Muscle layer of colon (tissue), 2 donors: ENCODE data around the gene RGS6.

Experiments
- H3K27ac ChIP-seq: one replicate; pipeline ENCODE4 v1.7.0; 2013; ENCODE audit warnings: low read depth, mild to moderate bottlenecking, low read length, moderate library complexity
- H3K27me3 ChIP-seq, 2 donors: one replicate each; pipeline ENCODE4 v1.7.0; 2013; ENCODE audit warnings: low read length in 2 of 2, mild to moderate bottlenecking in 2 of 2; ENCODE audit not compliant: insufficient read depth in 2 of 2, control insufficient read depth in 1 of 2
- H3K36me3 ChIP-seq: one replicate; pipeline ENCODE4 v1.7.0; 2013; ENCODE audit warnings: mild to moderate bottlenecking, low read length; ENCODE audit not compliant: insufficient read depth
- H3K4me1 ChIP-seq: one replicate; pipeline ENCODE4 v1.7.0; 2013; ENCODE audit warnings: mild to moderate bottlenecking, low read length; ENCODE audit not compliant: insufficient read depth
- H3K4me3 ChIP-seq, 2 donors: one replicate each; pipeline ENCODE4 v1.7.0; 2013; ENCODE audit warnings: low read length in 2 of 2, low read depth in 1 of 2, mild to moderate bottlenecking in 1 of 2, moderate library complexity in 1 of 2
- H3K9ac ChIP-seq: one replicate; pipeline ENCODE4 v1.7.0; 2013; ENCODE audit warnings: low read length
- H3K9me3 ChIP-seq: one replicate; pipeline ENCODE4 v1.7.0; 2013; ENCODE audit warnings: mild to moderate bottlenecking, low read length
- donor health status: abdominal sarcoma.
- donor health status: Adenocarcinoma of cecum.

The RGS6 gene

DNA sequence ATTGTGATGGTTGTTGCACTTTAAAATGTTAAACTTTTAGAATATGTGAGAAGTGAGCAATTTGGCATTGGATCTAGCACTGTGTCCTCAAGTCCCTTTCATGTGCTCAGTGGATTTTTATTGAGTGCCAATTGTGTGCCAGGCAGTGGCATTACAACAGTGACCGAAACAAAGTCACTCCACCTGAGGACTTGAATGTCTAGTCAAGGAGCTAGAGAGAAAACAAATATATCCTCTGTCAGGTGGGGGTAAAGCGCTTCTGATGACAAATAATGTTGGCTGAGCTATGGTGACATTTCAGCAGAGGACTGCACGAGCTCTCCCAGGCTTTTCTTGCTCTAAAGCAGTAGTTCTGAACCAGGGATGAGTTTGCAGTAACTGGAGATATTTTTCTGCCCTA is 240.4 kb downstream of the RGS6 start:
- Histone ChIP-seq H3K9me3 (no peaks in the 10 kb centered on the region), H3K4me1 (no peaks in the 10 kb centered on the region), H3K27me3 (no peaks in the 10 kb centered on the region), H3K27ac (no peak overlapping the region), H3K9ac (no peak overlapping the region), H3K36me3 (no peaks in the 10 kb centered on the region), H3K4me3 (no peak overlapping the region)

GRCh38 chr14:72173038-72173720 is 240.9 kb downstream of the RGS6 start:
- Histone ChIP-seq H3K9ac (no peak overlapping the region), H3K36me3 (no peaks in the 10 kb centered on the region), H3K9me3 (no peaks in the 10 kb centered on the region), H3K27me3 (no peaks in the 10 kb centered on the region), H3K4me1 (no peaks in the 10 kb centered on the region), H3K4me3 (no peak overlapping the region), H3K27ac (no peak overlapping the region)

GRCh38 chr14:72177251-72177650 is 245.0 kb downstream of the RGS6 start:
- H3K4me3 ChIP-seq = no peak overlapping the region
- no peaks in the 10 kb centered on the region for H3K9me3 ChIP-seq
- H3K36me3 ChIP-seq = no peaks in the 10 kb centered on the region
- no peaks in the 10 kb centered on the region for H3K4me1 ChIP-seq
- no peak overlapping the region for H3K27ac ChIP-seq
- H3K27me3 ChIP-seq = no peaks in the 10 kb centered on the region
- H3K9ac ChIP-seq = no peak overlapping the region

DNA sequence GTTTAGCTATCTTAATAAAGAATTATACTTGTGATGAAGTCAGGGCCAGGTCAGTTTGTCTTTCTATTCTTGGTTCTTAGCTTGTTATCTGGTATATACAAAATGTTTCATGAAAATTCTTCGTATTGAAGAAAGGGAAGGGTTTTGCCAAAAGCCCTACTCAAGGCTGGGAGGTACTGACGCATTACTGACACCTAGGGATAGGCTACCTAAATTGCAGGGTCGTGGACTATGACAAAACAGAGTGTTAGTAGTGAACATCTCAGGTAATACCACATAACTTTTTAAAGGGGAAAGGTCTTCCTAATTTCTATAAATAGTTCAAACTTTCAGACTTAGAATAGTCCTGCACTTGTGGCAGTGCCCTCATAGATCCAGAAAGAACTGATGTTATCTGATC is 246.3 kb downstream of the RGS6 start:
- Histone ChIP-seq H3K4me1 (no peaks in the 10 kb centered on the region), H3K27ac (no peak overlapping the region)

DNA sequence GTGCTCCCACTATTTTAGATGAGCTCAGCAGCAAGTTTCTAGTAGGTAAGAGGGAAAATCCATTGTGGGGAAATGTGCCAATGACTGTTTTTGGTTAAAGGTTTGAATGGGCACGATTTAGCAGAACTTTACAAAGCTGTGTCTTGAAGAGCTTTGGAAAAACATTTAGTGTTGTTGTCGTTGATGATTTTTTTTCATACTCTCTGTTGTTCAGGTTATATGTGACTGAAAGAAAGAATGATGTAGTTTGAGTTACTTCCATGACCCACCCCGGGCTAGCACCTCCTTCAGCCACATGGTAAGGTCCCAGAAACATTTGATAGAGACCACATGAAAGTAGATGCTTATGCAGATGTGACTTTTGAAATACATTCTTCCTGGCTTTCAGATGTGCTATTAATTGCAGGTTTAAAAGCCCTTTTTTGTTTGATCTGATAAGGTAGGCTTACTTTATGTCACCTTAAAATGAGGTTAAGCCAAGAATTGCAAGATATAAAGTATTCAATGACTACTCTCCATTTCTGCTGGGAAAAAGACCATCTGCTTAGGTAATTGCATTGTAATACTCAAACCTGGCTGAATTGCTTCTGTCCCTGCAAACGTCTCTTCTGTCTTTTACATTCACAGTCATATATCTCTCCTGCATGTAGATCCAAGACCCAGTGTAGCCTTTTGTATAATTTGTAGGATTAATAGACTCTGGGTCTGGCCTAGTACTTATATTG is 250.6 kb downstream of the RGS6 start:
- Histone ChIP-seq H3K9ac (no peak overlapping the region), H3K9me3 (no peaks in the 10 kb centered on the region), H3K27ac (no peak overlapping the region), H3K4me1 (peaks cover 18% of the 10 kb centered on the region), H3K36me3 (no peaks in the 10 kb centered on the region), H3K4me3 (no peak overlapping the region), H3K27me3 (no peaks in the 10 kb centered on the region)

More for the DNA sequence above, 246.3 kb downstream of the RGS6 start:
- Histone ChIP-seq H3K9ac (no peak overlapping the region), H3K9me3 (no peaks in the 10 kb centered on the region), H3K27me3 (no peaks in the 10 kb centered on the region), H3K36me3 (no peaks in the 10 kb centered on the region), H3K4me3 (no peak overlapping the region)

DNA sequence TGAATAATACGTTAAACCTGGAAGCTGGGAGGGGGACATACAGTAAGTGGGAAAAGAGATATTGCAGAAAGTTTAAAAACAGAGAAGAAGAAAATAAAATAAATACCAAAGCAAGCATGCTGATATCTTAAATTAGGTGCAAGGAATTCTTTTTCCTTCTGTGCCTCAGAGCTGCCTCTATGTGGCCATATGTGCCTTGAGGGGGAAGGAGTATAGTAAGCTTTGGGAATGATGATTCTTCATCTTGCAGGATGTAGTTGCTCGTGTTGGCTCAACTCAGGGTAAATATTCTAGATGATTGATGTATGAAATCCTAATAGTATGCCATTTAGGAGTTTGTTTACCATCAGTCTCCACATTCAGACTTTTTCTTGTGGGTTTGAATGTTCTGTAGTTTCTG is 251.4 kb downstream of the RGS6 start:
- Histone ChIP-seq H3K9me3 (no peaks in the 10 kb centered on the region), H3K4me3 (no peak overlapping the region), H3K9ac (no peak overlapping the region), H3K27ac (no peak overlapping the region), H3K4me1 (peaks cover 18% of the 10 kb centered on the region), H3K36me3 (no peaks in the 10 kb centered on the region), H3K27me3 (no peaks in the 10 kb centered on the region)

DNA sequence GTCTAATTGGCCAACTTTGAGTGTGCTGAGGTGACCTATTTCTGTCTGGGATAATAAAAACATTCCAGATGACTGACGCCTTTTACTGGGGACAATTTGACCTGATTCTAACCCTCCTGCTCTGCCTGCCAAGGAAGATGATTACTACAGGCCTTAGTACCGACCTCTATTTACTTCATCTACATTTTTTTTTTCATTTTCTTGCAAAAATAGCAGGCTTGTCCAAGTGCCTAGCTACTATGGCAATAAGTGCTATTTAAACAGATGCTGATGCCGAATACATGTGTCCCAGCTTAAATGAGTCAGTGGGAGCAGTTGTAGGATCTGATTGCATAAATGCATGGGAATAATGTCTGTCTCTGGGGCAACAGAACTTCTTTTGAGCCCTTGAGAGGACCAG is 254.3 kb downstream of the RGS6 start:
- no peaks in the 10 kb centered on the region for H3K27me3 ChIP-seq
- peaks cover 18% of the 10 kb centered on the region for H3K4me1 ChIP-seq
- no peaks in the 10 kb centered on the region for H3K9me3 ChIP-seq
- no peak overlapping the region for H3K9ac ChIP-seq
- H3K36me3 ChIP-seq = no peaks in the 10 kb centered on the region
- H3K27ac ChIP-seq = no peak overlapping the region
- no peak overlapping the region for H3K4me3 ChIP-seq

DNA sequence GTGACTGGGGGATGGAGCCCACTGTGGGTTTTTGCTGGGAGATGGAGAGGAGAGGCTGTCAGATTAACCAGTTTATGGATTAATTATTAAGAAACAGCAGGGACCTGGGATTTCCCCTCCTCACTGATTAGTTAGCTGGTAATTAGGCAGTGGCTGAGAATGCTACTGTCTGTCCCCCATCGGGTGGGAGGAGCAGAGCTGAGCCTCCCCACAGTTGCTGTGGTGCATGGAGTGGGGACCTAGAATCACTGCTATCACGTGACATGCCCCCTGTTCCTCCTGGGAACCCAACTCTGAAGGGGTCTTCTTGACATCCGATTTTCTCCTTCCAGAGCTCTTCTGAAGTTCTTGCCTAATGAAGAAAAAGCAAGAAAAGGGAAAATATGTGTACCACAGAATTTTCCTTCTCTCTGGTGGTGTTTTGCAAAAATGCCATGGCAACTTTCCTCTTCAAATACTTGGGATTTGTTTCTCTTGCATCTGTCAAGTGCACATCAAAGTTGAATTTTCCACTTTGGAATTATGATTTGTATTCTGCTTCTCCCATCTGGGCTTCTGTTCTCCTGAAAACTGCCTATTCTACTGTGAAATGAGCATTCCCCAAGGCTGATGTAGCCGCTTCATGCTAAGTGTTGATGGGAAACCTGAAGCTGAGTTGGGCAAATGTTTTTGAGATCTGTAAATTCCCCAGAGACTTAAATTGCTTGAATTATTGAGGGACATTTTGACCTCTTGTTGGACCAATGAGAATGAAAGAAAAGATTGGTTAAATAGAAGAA is 264.2 kb downstream of the RGS6 start:
- no peaks in the 10 kb centered on the region for H3K27me3 ChIP-seq
- no peak overlapping the region for H3K9ac ChIP-seq
- no peak overlapping the region for H3K27ac ChIP-seq
- H3K36me3 ChIP-seq = no peaks in the 10 kb centered on the region
- H3K9me3 ChIP-seq = no peaks in the 10 kb centered on the region
- H3K4me3 ChIP-seq = no peak overlapping the region
- no peaks in the 10 kb centered on the region for H3K4me1 ChIP-seq

GRCh38 chr14:72201645-72202044 is 269.4 kb downstream of the RGS6 start:
- Histone ChIP-seq H3K4me3 (no peak overlapping the region), H3K27ac (no peak overlapping the region), H3K9me3 (no peaks in the 10 kb centered on the region), H3K27me3 (no peaks in the 10 kb centered on the region), H3K9ac (no peak overlapping the region), H3K4me1 (no peaks in the 10 kb centered on the region), H3K36me3 (no peaks in the 10 kb centered on the region)

DNA sequence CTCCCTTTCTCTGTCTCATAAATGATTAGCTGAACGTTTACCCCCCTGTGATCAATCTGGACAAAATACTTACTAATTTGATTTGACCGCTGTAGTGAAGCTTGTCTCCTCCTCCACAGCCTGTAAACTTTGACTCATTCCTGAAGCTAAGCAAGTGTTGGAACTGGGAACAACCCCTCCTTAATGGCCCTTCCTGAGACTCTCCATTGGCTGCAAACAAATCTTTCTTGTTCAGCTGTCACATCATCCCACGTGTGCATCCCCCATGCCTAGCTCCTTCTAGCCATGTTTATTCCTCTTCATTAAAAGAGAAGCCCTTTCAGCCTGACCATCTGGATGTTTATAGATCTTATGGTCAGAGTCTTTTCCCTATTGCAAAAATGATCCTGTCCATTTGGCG is 281.2 kb downstream of the RGS6 start:
- Histone ChIP-seq H3K27me3 (no peaks in the 10 kb centered on the region), H3K4me3 (no peak overlapping the region), H3K9me3 (no peaks in the 10 kb centered on the region), H3K27ac (no peak overlapping the region), H3K36me3 (no peaks in the 10 kb centered on the region), H3K4me1 (no peaks in the 10 kb centered on the region), H3K9ac (no peak overlapping the region)

- no peaks in the 10 kb centered on the region for H3K36me3 ChIP-seq
- no peaks in the 10 kb centered on the region for H3K4me1 ChIP-seq
- no peak overlapping the region for H3K27ac ChIP-seq
- no peaks in the 10 kb centered on the region for H3K9me3 ChIP-seq
- no peaks in the 10 kb centered on the region for H3K27me3 ChIP-seq
- H3K9ac ChIP-seq = no peak overlapping the region
- no peak overlapping the region for H3K4me3 ChIP-seq
Measured at GRCh38 chr14:72215080-72215479, 282.9 kb downstream of the RGS6 start.
